Glomerular endothelial cell (primary cell): Measurements from ENCODE around the gene COPS7B. TPM values are rescaled to one million over a fixed set of nuclear protein-coding genes. Genes with fewer than 3 reads are reported as not detected.

Source experiments
- DNase-seq: peaks from one replicate; pipeline ENCODE4 v3.0.0-alpha.2; 2011; ENCODE audit warnings: low read depth, low spot score; ENCODE audit errors: extremely low read depth
- total RNA-seq: library from RNA; depleted of rRNA; stranded (reverse); fragments of >200 nt; gene quantifications from 2 replicates; pipeline ENCODE4 v1.2.3, GENCODE V29; 2015

COPS7B gene
- total RNA-seq, 1 donor from 2014 or later = 39.2 TPM

- no peak for DNase-seq
Measured at GRCh38 chr2:231785413-231785812, 832 bp upstream of the COPS7B start.

- no peak for DNase-seq
Measured at GRCh38 chr2:231785822-231786176, 446 bp upstream of the COPS7B start.

DNA sequence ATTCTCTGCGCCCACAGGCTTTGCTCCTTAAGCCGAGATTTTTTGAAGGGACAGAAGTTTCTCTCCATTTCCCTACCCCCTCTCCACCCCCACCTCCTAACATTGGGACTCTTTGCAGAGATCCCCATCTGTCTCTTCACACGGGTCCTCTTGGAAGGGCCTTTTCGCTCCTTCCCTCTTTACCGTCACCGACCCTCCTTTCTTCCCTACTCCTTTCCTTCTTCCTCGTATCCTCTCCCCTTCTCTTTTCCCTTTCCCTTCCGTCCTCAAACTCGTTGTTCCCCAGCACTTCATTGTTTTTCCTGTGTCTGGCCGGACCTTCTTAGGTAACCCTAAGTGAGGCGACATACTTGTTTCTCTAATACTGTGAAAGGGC, 660 bp downstream of the COPS7B start:
- DNase-seq = no peak

DNA sequence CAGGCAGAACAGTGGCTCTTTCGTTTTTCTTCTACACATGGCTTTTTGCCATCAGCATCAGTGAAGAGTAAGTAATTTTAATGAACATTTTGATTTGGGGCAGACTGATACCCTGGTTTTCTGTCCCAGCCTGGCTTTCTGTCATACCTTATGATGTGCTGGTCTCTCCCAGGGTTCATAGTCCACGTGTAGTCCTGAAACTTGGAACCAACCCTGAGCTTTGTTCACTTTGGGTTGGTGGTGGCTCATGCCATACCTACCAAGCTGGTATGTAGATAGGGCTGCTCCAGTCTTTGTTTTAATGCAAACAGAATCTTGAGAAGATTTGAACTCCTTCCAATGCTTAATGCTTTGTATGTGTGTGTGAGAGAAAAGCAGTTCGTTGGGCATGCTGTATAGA, 4.9 kb downstream of the COPS7B start:
- DNase-seq = no peak

GRCh38 chr2:231794383-231794782, 8.1 kb downstream of the COPS7B start:
- DNase-seq = no peak

- DNase-seq = peak; percentile 71
Measured at GRCh38 chr2:231795525-231796327, 9.5 kb downstream of the COPS7B start.

- no peak for DNase-seq
Measured at GRCh38 chr2:231800493-231801091, 14.3 kb downstream of the COPS7B start.

DNA sequence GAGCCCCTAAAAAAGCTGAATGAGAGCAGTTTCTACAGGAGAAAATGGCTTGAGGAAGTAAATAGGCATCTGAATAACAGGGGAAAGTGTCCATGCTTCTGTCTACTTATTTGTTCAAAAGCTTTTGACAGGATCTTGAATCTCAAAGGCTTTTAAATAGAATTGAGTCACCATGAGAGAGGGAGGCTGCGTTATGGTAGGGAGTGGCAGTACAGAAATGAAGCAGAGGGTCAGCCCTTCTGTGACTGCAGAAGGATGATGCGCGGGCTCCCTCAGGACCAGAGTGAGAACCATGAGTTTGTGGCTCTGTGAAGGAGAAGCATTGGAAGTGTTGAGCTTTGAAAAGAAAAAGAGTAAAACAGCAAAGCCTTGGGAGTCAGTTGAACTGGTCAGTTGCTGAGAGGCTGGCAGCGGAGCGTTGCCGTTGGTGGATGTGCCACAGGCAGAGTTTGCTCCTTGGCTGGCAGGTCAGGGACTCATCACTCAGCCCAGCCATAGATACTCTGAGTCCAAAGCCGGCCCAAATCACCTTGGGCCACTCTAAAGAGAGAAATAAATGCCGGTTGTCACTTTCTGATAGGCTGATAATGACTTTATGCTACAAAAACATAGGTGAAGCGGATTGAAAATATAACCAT, 17.4 kb downstream of the COPS7B start:
- DNase-seq = no peak

GRCh38 chr2:231807020-231807419, 20.8 kb downstream of the COPS7B start:
- DNase-seq = no peak

DNA sequence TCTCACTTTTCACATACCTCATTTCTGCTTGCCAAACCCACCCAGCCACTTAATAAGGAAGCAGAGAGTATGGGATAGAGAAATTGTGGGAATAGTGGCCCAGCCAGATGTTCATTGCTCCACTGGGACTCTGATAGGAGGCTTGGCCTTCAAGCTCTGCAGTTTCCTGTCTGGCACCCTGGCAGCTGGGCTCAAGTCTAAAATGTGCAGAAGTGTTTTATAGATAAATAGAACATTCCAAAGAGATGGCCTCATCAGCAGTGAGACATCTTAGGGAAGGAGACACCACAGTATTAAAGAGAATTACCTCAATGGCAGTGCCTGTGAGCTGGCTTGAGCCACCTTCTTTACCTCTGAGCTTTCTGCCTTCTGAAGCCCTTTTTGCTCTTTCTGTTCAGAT, 24.7 kb downstream of the COPS7B start:
- DNase-seq = no peak

DNA sequence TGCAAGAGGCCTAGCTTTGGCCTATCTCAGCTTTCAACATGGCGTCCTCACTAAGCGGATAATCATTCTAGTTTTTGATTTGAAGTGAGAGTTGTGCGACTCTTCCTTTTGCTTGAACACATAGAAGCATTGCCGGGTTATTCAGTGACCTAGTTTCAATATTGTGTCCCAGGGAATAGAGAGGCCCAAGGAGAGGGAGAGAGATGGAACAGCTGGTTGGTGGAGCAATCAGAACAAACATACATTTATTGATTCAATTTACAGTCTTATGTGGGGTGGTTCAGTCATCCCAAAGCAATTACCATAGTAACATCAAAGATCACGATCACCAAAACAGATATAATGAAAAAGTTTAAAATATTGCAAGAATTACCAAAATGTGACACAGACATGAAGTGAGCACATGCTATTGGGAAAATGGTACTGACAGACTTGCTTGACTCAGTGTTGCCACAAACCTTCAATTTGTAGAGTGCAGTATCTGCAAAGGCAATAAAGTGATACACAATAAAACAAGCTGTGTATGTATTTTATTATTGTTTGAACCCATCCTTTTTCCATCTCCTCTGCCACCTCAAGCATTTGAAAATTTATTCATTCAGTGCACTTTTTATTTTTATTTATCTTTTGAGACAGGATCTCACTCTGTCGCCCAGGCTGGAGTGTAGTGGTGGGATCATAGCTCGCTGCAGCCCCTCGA, 30.2 kb downstream of the COPS7B start:
- no peak for DNase-seq

- DNase-seq = no peak
Measured at GRCh38 chr2:231819447-231820042, 33.3 kb downstream of the COPS7B start.

DNA sequence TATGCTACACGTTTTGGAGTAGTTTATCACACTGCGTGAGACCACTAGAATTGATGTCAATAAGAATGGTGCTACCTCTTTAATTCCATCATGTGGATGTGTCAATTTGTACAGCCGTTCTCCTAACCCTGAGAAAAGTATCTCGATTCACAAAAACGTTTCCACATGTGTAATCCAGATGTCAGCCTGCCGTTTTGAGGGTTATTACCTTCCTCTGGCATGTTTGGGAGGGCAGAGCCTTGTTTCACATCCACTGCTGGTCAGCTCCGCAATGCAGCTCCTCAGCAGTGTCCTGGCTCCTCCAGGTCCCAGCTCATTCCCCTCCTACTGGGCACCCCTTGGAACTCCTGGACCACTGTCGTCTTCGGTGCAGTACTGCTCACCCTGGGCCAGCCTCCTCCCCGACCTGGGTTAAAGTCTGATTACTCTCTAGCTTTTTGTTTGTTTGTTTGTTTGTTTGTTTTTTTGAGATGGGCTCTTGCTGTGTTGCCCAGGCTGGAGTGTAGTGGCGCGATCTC, 34.6 kb downstream of the COPS7B start:
- no peak for DNase-seq

DNA sequence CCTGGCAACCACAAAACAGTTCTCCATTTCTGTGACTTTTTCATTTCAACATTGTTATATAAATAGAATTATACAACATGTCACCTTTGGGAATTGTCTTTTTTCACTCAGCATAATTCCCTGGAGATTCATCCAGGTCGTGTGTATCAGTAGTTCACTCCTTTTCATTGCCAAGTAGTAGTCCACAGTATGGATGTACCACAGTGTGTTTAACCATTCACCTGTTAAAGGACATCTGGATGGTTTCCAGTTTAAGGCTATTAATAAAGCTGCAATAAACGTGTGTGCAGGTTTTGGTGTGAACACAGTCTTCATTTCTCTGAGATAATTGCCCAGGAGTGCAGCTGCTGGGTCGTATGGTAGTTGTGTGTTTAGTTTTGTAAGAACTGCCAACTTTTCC, 35.7 kb downstream of the COPS7B start:
- no peak for DNase-seq

DNA sequence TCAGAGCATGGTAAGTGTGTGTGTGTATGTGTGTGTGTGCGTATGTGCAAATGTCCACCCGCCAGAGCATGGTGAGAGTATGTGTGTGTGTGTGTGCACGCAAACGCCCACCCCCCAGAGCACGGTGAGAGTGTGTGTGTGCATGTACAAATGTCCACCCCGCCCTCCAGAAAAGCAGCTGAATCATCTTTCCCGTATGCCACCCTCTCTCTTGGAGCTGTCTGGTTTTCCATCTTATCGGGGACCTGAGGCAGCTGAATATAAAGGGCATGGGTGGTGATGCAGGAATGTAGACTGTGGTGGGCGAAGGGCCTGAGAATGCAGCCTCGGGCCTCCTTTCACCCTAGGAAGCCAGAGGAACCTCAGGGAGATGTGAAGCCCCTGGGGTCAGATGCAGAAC, 66.9 kb downstream of the COPS7B start:
- no peak for DNase-seq

DNA sequence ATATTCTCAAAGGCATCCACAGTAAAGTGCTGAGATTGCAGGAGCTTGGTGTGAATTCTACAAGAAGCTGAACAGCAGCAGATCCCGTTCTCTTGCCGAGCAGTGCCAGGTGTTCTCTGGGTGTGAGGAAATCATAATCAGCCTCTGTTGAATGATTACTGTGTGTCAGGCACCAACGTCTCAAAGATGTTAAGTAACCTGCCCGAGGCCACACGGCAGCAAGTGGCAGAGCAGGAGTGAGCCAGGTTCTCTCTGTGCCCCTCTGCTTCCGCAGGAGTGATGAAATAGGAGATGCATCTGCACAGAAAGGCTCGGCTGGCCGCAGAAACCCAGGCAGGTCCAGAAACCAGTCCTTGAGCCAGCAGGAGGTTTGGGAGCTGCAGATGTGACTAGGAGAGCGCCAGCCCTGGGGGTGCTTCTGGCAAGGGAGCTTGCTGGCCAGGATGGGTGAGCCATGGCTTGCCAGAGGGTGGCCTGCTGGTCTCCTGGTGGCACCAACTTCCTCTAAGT, 68.4 kb downstream of the COPS7B start:
- no peak for DNase-seq

DNA sequence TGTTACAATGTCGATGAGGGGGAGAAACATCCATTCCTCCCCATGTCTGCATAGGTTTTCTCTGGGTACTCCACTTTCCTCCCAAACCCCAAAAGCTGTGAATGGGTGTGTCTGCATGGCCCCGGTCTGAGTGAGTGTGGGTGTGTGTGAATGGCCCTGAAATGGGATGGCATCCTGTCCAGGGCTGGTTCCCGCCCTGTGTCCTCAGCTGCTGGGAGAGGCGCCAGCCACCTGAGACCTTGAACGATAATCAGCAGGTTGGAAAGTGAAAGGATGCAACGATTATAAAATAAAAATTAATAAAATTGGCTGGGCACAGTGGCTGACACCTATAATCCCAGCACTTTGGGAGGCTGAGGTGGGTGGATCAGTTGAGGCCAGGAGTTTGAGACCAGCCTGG, 70.7 kb downstream of the COPS7B start:
- DNase-seq = no peak
